Testis (tissue), 3 donors: ENCODE data around the gene PATE3. TPM values are rescaled to one million over a fixed set of nuclear protein-coding genes. Genes with fewer than 3 reads are reported as not detected.
A peak's percentile ranks its signal among the peaks of the same experiment; 100 is the strongest.

Source experiments
- DNase-seq: peaks from one replicate; pipeline ENCODE4 v3.0.0-alpha.2; 2019
- H3K27ac ChIP-seq, 2 donors: fragments of 200-600 bp; sonication (generic); one replicate each; pipeline ENCODE4 v1.5.1; 2019
- H3K27me3 ChIP-seq: fragments of 200-600 bp; sonication (generic); one replicate; pipeline ENCODE4 v1.5.1; 2019
- H3K36me3 ChIP-seq: fragments of 200-600 bp; sonication (generic); one replicate; pipeline ENCODE4 v1.5.1; 2017; ENCODE audit warnings: low read depth; ENCODE audit errors: missing control alignments
- H3K4me1 ChIP-seq: fragments of 200-600 bp; sonication (generic); one replicate; pipeline ENCODE4 v1.5.1; 2019
- H3K4me3 ChIP-seq, 2 donors: fragments of 200-600 bp; sonication (generic); one replicate each; pipeline ENCODE4 v1.5.1; 2017 to 2019
- H3K9me3 ChIP-seq: fragments of 200-600 bp; sonication (generic); one replicate; pipeline ENCODE4 v1.5.1; 2017
- CTCF ChIP-seq, 3 experiments: fragments of 450-650 bp in 2 of 3; fragments of 200-600 bp in 1 of 3; sonication (generic) in 1 of 3; IDR thresholded peaks; one replicate each; pipeline ENCODE4 v1.5.1; 2016 to 2019; ENCODE audit warnings: antibody characterized with exemption in 3 of 3, mild to moderate bottlenecking in 2 of 3, moderate library complexity in 1 of 3
- POLR2A ChIP-seq: fragments of 450-650 bp; IDR thresholded peaks from one replicate; pipeline ENCODE4 v1.6.1; 2017; ENCODE audit warnings: antibody characterized with exemption, mild to moderate bottlenecking, moderate library complexity
- WGBS, 2 donors: methylation state at CpG; one replicate each; pipeline ENCODE4 v1.1.5; 2018; 5-methylcytosine and 5-hydroxymethylcytosine counted together
- intact Hi-C: fragments of 100-400 bp; cut with DNase I; formaldehyde crosslinking; loops from one replicate; pipeline ENCODE4 v1.15.1; 2023; ENCODE audit warnings: low total_unique reads
- polyA plus RNA-seq: library from polyadenylated mRNA; stranded (reverse); fragments of 350-450 nt; fragmentation: Illumina TruSeq; extraction: RNeasy Lipid Tissue Mini Kit (QIAGEN cat#74804); gene quantifications from one replicate; pipeline ENCODE4 v1.2.3, GENCODE V29; 2014; ENCODE audit warnings: low read depth, low replicate concordance; ENCODE audit not compliant: insufficient read depth
- total RNA-seq, 2 donors: library from RNA; depleted of rRNA; stranded (reverse); fragments of >200 nt; gene quantifications; one replicate each; pipeline ENCODE4 v1.2.3, GENCODE V29; 2016

Gene PATE3
- total and polyA plus RNA-seq, 3 donors from 2014 or later = not detected

GRCh38 chr11:125756050-125756449, 31.9 kb upstream of the PATE3 start:
- DNase-seq = no peak
- Histone ChIP-seq H3K4me1 (no peaks in the 10 kb centered on the region), H3K9me3 (no peaks in the 10 kb centered on the region), H3K36me3 (no peaks in the 10 kb centered on the region), H3K27ac (no peak overlapping the region), H3K27me3 (no peaks in the 10 kb centered on the region), H3K4me3 (no peak overlapping the region)
- no peak for TF ChIP-seq POLR2A
- TF ChIP-seq CTCF (IDR thresholded peaks at IDR 0.05) = no peak
- intact Hi-C loops = no loop called here
- 84 to 89% methylated on average over 4 to 7 of the region's 7 CpGs for WGBS, 2 donors

GRCh38 chr11:125762445-125762844, 25.5 kb upstream of the PATE3 start:
- TF ChIP-seq CTCF (IDR thresholded peaks at IDR 0.05) = no peak
- no peak for TF ChIP-seq POLR2A
- intact Hi-C loops = no loop called here
- Histone ChIP-seq H3K27me3 (no peaks in the 10 kb centered on the region), H3K36me3 (no peaks in the 10 kb centered on the region), H3K9me3 (no peaks in the 10 kb centered on the region), H3K4me1 (no peaks in the 10 kb centered on the region), H3K4me3 (no peak overlapping the region), H3K27ac (no peak overlapping the region)
- WGBS, 2 donors = 80 to 88% methylated on average over 1 of the region's 1 CpG
- no peak for DNase-seq

- H3K4me1 ChIP-seq = no peaks in the 10 kb centered on the region
- 88 to 94% methylated on average over 2 of the region's 2 CpGs for WGBS, 2 donors
- intact Hi-C loops = no loop called here
- no peaks in the 10 kb centered on the region for H3K36me3 ChIP-seq
- no peak for DNase-seq
- H3K27me3 ChIP-seq = no peaks in the 10 kb centered on the region
- H3K27ac ChIP-seq = no peak overlapping the region
- H3K4me3 ChIP-seq = no peak overlapping the region
- TF ChIP-seq POLR2A = no peak
- no peaks in the 10 kb centered on the region for H3K9me3 ChIP-seq
Observed at GRCh38 chr11:125763483-125763882, 24.4 kb upstream of the PATE3 start.

GRCh38 chr11:125766251-125766650, 21.7 kb upstream of the PATE3 start:
- H3K4me1 ChIP-seq = no peaks in the 10 kb centered on the region
- TF ChIP-seq POLR2A (no peak), CTCF (IDR thresholded peaks at IDR 0.05) (no peak)
- no peaks in the 10 kb centered on the region for H3K36me3 ChIP-seq
- DNase-seq = no peak
- 68 to 74% methylated on average over 1 of the region's 1 CpG for WGBS, 2 donors
- H3K27ac ChIP-seq = no peak overlapping the region
- H3K4me3 ChIP-seq = no peak overlapping the region
- H3K9me3 ChIP-seq = no peaks in the 10 kb centered on the region
- intact Hi-C loops = no loop called here
- H3K27me3 ChIP-seq = no peaks in the 10 kb centered on the region

GRCh38 chr11:125768336-125769046, 19.4 kb upstream of the PATE3 start:
- no peak overlapping the region for H3K4me3 ChIP-seq
- DNase-seq = peak; percentile 21
- intact Hi-C loops = no loop called here
- no peaks in the 10 kb centered on the region for H3K36me3 ChIP-seq
- no peak overlapping the region for H3K27ac ChIP-seq
- H3K4me1 ChIP-seq = no peaks in the 10 kb centered on the region
- H3K9me3 ChIP-seq = no peaks in the 10 kb centered on the region
- 28 to 34% methylated on average over 10 of the region's 10 CpGs for WGBS, 2 donors
- H3K27me3 ChIP-seq = no peaks in the 10 kb centered on the region
- TF ChIP-seq POLR2A = no peak

GRCh38 chr11:125770583-125770982, 17.3 kb upstream of the PATE3 start:
- WGBS, 2 donors = 70 to 90% methylated on average over 2 of the region's 2 CpGs

More at GRCh38 chr11:125770583-125770982, 17.3 kb upstream of the PATE3 start:
- TF ChIP-seq POLR2A = no peak
- TF ChIP-seq CTCF (IDR thresholded peaks at IDR 0.05) = no peak
- Histone ChIP-seq H3K27me3 (no peaks in the 10 kb centered on the region), H3K4me3 (no peak overlapping the region), H3K9me3 (no peaks in the 10 kb centered on the region), H3K4me1 (no peaks in the 10 kb centered on the region), H3K27ac (no peak overlapping the region), H3K36me3 (no peaks in the 10 kb centered on the region)
- no peak for DNase-seq
- intact Hi-C loops = no loop called here
